Ascending aorta (tissue), 2 donors: Measurements from ENCODE around the gene CLIC4. TPM values are rescaled to one million over a fixed set of nuclear protein-coding genes. Genes with fewer than 3 reads are reported as not detected.

Source experiments
- DNase-seq, 2 donors: peaks; one replicate each; pipeline ENCODE4 v3.0.0-alpha.2; 2019; ENCODE audit warnings: low spot score in 2 of 2
- H3K27ac ChIP-seq, 2 donors: fragments of 200-600 bp; sonication (generic); one replicate each; pipeline ENCODE4 v1.5.1; 2016 to 2017; ENCODE audit warnings: mild to moderate bottlenecking in 1 of 2
- H3K27me3 ChIP-seq: fragments of 200-600 bp; sonication (generic); one replicate; pipeline ENCODE4 v1.5.1; 2017
- H3K36me3 ChIP-seq, 2 donors: fragments of 200-600 bp; sonication (generic); one replicate each; pipeline ENCODE4 v1.5.1; 2016
- H3K4me1 ChIP-seq, 2 donors: fragments of 200-600 bp; sonication (generic); one replicate each; pipeline ENCODE4 v1.5.1; 2016 to 2017; ENCODE audit warnings: mild to moderate bottlenecking in 1 of 2
- H3K4me3 ChIP-seq, 2 donors: fragments of 200-600 bp; sonication (generic); one replicate each; pipeline ENCODE4 v1.5.1; 2016 to 2017; ENCODE audit warnings: mild to moderate bottlenecking in 1 of 2
- H3K9me3 ChIP-seq, 2 donors: fragments of 200-600 bp; sonication (generic); one replicate each; pipeline ENCODE4 v1.5.1; 2016
- intact Hi-C: fragments of 100-400 bp; cut with DNase I; formaldehyde crosslinking; loops from one replicate; pipeline ENCODE4 v1.15.1; 2023
- total RNA-seq: library from RNA; depleted of rRNA; stranded (reverse); fragments of >200 nt; gene quantifications from one replicate; pipeline ENCODE4 v1.1.0, GENCODE V29; 2016
- TF ChIP-seq, protein P1 (sequence below), 3 experiments: fragments of 200-600 bp in 2 of 3; fragments of 450-650 bp in 1 of 3; sonication (generic) in 2 of 3; IDR thresholded peaks; one replicate each; pipeline ENCODE4 v1.5.1; 2016 to 2019; ENCODE audit warnings: antibody characterized with exemption in 3 of 3, mild to moderate bottlenecking in 1 of 3, moderate library complexity in 1 of 3

Gene CLIC4
- total RNA-seq, 1 donor from 2014 or later, result 494 TPM

DNA sequence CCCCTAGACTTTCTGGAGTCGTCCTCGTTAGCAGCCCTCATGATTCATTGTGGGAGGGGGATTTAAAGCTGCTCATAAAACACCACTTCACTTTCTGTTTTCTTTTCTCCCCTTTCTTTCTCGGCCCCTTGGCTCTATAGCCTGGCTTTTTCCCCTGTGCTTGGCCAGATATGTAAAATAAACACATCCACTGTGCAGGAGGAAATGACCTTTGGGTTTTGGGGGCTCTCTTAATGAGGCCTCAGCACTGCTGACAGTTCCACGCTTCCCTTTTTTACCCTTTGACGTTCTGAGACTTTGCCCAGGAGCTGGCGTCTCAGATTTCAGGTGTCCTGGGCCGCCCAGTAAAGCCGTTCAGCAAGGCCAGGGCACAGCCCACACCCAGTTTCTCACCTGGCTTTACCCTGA, 119.1 kb downstream of the CLIC4 start:
- Histone ChIP-seq H3K4me1 (no peaks in the 10 kb centered on the region), H3K4me3 (no peak overlapping the region), H3K27ac (no peak overlapping the region), H3K9me3 (no peaks in the 10 kb centered on the region), H3K36me3 (no peaks in the 10 kb centered on the region), H3K27me3 (no peaks in the 10 kb centered on the region)
- intact Hi-C loops, result no loop called here
- TF ChIP-seq, protein P1, sequence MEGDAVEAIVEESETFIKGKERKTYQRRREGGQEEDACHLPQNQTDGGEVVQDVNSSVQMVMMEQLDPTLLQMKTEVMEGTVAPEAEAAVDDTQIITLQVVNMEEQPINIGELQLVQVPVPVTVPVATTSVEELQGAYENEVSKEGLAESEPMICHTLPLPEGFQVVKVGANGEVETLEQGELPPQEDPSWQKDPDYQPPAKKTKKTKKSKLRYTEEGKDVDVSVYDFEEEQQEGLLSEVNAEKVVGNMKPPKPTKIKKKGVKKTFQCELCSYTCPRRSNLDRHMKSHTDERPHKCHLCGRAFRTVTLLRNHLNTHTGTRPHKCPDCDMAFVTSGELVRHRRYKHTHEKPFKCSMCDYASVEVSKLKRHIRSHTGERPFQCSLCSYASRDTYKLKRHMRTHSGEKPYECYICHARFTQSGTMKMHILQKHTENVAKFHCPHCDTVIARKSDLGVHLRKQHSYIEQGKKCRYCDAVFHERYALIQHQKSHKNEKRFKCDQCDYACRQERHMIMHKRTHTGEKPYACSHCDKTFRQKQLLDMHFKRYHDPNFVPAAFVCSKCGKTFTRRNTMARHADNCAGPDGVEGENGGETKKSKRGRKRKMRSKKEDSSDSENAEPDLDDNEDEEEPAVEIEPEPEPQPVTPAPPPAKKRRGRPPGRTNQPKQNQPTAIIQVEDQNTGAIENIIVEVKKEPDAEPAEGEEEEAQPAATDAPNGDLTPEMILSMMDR (IDR thresholded peaks at IDR 0.05), result no peak
- DNase-seq, result no peak

DNA sequence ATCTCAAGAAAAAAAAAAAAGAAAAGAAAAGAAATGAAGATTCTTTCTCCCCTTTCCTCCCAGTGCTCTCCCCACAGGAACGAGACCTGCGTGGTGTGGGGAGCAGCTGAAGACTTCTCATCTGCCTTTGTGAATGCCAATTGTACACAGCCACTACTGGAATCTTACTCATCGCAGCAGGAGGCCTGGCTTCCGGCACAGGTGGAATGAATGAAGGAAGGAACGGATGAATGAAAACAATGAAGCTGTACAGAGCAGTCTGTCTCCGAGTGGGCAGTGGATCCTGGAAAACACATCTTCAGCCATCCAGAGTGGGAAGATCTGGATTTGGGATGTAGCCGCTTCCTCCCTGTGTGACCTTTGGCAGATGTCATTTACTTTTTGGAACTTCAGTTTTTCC, 119.9 kb downstream of the CLIC4 start:
- Histone ChIP-seq H3K4me3 (no peak overlapping the region), H3K27ac (no peak overlapping the region), H3K9me3 (no peaks in the 10 kb centered on the region), H3K27me3 (no peaks in the 10 kb centered on the region), H3K36me3 (no peaks in the 10 kb centered on the region), H3K4me1 (no peaks in the 10 kb centered on the region)
- intact Hi-C loops, result no loop called here
- DNase-seq, result no peak
- TF ChIP-seq, protein P1 (IDR thresholded peaks at IDR 0.05), result no peak

DNA sequence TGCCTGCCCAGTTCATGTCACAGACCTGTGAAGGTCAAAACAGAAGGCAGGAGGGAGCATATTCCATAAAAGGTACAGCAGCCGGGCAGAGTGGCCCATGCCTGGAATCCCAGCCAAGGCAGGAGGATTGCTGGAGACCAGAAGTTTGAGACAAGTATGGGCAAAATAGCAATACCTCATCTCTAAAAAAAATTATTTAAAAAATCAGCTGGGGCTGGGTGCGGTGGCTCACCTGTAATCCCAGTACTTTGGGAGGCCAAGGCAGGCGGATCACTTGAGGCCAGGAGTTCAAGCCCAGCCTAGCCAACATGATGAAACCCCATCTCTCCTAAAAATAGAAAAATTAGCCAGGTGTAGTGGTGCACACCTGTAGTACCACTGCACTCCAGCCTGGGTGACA, 120.3 kb downstream of the CLIC4 start:
- Histone ChIP-seq H3K36me3 (no peaks in the 10 kb centered on the region), H3K4me3 (no peak overlapping the region), H3K9me3 (no peaks in the 10 kb centered on the region), H3K4me1 (no peaks in the 10 kb centered on the region), H3K27me3 (no peaks in the 10 kb centered on the region), H3K27ac (no peak overlapping the region)
- no peak for DNase-seq
- intact Hi-C loops, result no loop called here
- TF ChIP-seq, protein P1 (IDR thresholded peaks at IDR 0.05), result no peak

DNA sequence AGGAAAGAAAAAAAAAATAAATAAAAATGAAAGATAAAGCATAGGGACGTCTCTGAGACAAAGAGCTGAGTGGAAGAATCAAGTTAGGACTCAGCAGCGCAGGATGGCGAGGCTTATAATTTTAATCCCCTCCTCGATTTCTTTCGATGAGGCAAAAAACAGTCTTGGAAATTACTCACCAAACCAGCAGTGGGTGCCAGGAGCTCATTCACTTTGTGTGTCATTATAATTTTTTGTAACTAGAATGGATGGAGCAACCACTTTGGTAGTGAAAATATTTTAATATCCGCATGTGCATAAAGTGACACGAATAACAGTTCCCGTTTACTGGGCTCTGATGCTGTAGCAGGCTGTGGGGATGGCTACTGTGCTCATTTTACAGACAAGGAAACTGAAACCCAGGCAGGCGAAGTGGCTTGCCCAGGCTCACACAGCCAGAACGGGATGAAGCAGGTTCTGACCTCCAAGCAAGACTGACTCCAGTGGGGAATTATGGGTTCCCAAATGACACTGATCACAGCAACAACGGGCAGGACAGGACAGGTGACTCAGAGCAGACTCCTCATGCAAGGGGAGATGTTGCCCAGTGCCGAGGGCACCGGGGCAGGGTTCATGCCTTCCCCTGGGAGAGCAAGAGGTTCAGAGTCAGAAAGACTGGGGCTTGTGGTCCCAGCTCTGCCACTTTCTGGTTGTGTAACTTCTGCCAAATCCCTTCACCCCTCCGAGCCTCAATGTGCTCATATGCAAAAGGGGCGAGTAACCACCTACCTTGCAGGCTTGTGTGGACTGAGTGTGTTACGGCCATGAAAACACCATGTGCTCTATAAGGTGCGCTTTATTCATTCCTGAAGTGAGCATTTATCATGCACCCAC, 121.2 kb downstream of the CLIC4 start:
- intact Hi-C loops, result no loop called here

DNA sequence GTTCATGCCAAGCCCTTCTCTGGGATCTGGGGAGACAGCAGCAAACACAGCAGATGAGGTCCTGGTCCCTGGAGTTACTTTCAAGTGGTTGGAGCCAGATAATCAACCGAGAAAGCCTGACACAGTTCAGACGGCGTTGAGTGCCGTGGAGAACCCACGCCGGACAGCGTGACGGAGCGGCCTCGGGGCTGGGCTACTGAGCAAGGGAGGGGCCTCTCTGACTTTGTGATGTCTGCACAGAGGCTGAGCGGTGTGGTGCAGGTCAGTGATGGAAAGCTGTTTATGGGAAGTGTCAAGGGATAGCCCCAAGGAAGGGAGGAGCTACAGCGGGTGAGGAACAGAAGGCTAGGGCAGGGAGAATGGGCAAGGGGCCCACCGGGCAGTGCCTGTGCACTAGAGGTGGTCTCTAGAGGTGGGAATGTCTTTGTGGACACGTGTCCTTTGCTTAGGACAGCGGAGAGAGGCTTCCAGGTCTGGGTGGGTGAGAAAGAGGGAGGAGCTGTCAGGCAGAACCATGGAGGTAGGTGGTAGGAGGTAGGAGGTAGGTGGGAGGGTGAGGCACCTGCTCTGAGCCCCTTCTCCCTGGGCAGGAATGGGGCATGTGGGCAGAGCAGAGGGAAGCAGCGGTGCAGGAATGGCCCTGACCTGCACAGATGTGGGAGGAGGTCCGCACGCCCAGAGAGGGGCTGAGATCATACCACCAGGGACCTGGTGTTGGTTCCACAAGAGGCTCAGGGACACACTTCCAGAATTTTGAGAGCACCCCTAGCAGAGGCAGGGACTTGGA, 122.0 kb downstream of the CLIC4 start:
- intact Hi-C loops, result no loop called here
- no peak overlapping the region for H3K27ac ChIP-seq
- no peaks in the 10 kb centered on the region for H3K36me3 ChIP-seq
- no peak overlapping the region for H3K4me3 ChIP-seq
- TF ChIP-seq, protein P1 (IDR thresholded peaks at IDR 0.05), result no peak
- DNase-seq, result peak in 1 of 2 donors; percentile 45
- H3K9me3 ChIP-seq, result no peaks in the 10 kb centered on the region
- H3K4me1 ChIP-seq, result no peaks in the 10 kb centered on the region
- H3K27me3 ChIP-seq, result no peaks in the 10 kb centered on the region

More for the DNA sequence above, 121.2 kb downstream of the CLIC4 start:
- Histone ChIP-seq H3K27me3 (no peaks in the 10 kb centered on the region), H3K4me3 (no peak overlapping the region), H3K9me3 (no peaks in the 10 kb centered on the region), H3K27ac (no peak overlapping the region), H3K4me1 (no peaks in the 10 kb centered on the region), H3K36me3 (no peaks in the 10 kb centered on the region)
- DNase-seq, result no peak
- TF ChIP-seq, protein P1 (IDR thresholded peaks at IDR 0.05), result no peak
